NCI-H2081 treated with DMSO at 0.1 percent for 48 hours (cell line): ENCODE results near the gene THOP1.

Source experiments
- DNase-seq: peaks from one replicate; lab custom pipeline; 2025; lab: John Stamatoyannopoulos, UW

The THOP1 gene

GRCh38 chr19:2804156-2805004 is 19.1 kb downstream of the THOP1 start:
- DNase-seq: no peak

DNA sequence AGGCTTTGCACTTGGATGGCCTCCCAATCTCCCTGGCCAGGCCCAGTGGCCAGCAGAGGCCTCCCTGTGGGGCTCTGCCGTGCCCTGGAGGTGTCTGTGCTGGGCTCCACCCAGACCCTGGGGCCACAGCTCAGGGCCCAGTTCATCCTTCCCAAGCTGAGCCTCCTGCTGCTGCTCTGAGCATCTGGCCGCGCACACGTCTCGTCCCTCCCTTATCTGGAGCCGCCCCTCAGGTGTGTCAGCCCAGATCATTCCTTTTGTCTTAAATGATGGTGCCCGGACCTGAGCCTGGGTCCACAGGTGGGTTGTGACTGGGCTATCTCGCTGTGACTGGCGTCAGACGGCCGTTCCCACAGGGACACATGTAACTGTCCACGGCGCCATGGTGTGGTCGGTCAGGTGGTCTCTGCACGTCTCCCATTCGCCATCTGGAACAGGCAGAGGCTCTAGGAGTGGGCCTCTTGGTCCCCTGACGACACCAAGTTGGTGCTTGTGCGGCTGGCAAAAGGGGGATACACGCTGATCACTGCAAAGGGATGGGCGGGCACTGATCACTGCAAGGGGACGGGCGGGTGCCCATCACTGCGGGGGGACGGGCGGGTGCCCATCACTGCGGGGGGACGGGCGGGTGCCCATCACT is 20.1 kb downstream of the THOP1 start:
- no peak for DNase-seq

GRCh38 chr19:2805991-2806649 is 20.8 kb downstream of the THOP1 start:
- DNase-seq: no peak

GRCh38 chr19:2806736-2807378 is 21.6 kb downstream of the THOP1 start:
- no peak for DNase-seq

GRCh38 chr19:2807379-2808128 is 22.3 kb downstream of the THOP1 start:
- DNase-seq: no peak

DNA sequence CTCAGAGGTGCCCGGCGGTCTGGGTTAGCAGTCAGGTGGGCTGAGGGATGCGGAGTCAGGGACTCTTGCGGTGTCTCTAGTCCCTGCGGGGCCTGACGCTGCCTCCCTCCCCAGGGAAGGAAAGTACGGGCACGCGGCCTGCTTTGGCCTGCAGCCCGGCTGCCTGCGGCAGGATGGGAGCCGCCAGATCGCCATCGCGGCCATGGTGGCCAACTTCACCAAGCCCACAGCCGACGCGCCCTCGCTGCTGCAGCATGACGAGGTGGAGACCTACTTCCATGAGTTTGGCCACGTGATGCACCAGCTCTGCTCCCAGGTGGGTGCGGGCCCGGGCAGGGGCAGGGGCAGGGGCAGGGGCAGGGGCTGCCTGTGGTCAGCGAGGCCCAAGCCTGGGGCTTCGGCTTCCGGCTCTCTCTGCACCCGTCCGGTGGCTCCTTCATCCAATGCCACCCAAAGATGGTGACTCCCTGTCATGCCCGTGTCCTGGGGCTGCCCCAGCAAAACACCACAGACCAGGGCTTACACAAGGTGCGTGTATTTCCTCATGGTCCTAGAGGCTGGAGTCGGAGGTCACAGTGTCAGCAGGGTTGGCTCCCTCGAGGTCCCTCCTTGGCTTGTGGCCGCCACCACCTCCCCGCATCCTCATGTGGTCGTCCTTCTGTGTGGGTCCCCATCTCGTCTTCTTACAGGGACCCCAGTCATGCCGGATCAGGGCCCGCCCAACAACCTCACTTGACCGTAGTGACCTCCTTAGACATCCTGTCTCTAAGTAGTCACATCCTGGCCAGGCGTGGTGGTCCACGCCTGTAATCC is 23.0 kb downstream of the THOP1 start:
- no peak for DNase-seq

GRCh38 chr19:2809387-2810140 is 24.3 kb downstream of the THOP1 start:
- no peak for DNase-seq

DNA sequence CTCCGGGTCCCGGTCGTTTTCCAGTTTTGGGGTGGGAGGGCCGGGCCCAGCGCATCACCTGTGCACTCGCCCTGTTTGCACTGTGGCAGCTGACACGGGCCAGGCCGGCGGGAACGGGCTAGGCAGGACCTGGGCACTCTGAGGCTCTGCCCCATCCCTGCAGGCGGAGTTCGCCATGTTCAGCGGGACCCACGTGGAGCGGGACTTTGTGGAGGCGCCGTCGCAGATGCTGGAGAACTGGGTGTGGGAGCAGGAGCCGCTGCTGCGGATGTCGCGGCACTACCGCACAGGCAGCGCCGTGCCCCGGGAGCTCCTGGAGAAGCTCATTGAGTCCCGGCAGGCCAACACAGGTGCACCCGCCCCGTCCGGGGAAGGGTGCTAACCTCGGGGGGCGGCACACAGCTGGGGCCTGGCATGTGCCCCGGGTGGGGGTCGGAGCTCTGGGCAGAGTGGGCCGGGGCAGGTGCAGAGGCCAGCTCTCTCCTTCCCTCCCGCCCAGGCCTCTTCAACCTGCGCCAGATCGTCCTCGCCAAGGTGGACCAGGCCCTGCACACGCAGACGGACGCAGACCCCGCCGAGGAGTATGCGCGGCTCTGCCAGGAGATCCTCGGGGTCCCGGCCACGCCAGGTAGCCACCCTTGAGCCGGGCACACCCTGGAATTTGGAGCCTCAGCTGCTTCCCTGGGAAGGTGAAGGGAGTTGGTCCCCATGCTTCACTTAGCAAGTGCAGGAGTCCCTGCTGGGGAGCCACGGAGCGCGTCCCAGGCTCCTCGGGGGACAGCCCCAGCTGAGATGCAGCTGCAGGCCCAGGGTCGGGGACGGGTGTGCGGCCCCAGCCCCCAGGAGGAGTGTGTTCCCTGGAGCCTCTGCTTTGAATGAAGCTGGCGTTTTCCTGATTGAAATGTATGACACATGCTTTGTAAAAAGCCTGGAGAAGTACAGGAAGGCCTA is 25.1 kb downstream of the THOP1 start:
- DNase-seq: no peak

DNA sequence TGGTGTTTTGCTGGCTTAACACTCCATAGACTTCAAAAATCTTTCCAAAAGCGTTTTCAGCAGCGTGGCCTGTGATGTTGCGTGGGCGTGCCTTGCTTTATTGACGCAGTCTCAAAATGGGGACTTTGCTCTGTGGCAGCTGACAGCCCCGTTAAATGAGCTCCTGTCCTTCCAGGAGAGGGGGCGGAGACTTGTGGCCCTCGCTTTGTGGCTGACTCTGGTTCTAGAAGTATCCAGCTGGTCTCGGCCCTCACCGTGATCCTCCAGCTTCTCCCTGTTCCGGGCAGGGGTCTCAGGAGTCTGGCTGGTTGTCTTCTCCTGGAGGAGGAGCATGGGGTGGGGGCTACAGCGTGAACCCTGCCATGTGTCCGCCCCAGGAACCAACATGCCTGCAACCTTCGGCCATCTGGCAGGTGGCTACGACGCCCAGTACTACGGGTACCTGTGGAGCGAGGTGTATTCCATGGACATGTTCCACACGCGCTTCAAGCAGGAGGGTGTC is 26.0 kb downstream of the THOP1 start:
- no peak for DNase-seq

DNA sequence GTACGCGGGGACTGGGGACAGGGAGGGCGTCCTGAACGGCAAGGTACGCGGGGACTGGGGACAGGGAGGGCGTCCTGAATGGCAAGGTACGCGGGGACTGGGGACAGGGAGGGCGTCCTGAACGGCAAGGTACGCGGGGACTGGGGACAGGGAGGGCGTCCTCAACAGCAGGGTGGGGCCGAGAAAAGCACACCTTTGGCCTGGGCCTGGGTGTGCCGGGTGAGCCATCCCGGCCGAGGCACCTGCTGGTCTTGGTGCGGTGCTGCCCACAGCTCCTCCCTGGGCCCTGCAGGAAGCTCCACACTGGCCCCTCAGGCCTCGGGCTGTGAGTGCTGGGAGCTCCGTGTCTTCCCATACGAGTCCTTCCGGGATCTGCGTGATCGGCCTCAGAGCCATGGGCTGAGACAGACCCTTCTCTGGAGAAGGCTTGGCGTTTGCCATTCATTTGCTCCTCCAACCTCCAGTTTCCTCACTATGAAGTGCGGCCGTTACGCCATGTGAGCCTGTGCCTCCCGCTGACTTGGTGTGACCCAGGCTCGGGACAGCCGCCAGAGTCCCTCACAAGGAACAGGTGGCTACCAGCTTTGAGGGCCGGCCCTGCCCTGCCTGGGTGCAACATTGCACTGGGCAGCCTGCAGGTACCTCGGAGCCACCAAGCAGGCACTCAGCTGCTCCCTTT is 26.6 kb downstream of the THOP1 start:
- DNase-seq: no peak

GRCh38 chr19:2812414-2813234 is 27.3 kb downstream of the THOP1 start:
- DNase-seq: no peak

GRCh38 chr19:2813235-2814160 is 28.2 kb downstream of the THOP1 start:
- no peak for DNase-seq

GRCh38 chr19:2814426-2814825 is 29.1 kb downstream of the THOP1 start:
- no peak for DNase-seq

GRCh38 chr19:2815191-2815614 is 29.9 kb downstream of the THOP1 start:
- DNase-seq: no peak

DNA sequence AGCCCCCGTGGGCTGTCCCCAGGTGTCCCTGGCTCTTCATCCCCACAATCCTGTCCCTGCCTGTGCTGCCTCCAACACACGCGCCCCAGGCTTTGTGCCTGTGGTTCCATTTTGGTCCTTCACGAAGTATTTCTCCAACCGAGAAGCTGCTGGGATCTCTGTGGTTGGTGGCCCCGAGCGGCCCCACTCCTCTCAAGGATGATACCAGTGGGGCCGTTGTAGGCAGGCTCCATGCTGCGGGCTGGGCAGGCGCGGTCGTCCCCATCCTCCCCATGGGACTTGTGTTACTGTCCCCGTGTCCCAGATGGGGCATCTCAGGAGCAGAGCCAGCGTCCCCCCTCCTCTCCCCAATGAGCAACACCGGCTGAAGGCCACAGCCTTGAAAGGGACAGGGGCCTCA is 30.6 kb downstream of the THOP1 start:
- no peak for DNase-seq

DNA sequence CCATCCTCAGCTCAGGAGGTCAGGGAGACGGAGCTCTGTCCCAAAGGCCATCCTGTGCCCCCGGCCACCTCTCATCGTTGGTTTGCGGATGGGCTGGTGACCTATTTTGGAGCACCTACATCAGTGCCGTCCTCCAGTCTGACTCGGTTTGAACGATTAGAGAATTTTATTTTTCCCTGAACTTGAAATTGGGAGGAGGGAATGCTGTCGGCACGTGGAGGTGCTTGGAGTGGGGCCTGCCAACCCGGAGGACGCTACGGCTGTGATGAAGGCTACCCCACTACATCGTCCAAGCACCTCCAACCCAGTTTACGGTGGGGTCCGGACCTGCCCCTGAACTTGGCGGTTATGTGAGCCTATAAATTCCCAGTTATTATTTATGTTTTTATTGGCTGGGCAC is 31.3 kb downstream of the THOP1 start:
- no peak for DNase-seq
